Activated CD4-positive, alpha-beta memory T cell treated with anti-CD3 and anti-CD28 coated beads for 36 hours (primary cell): ENCODE data around the gene GPR161. TPM values are rescaled to one million over a fixed set of nuclear protein-coding genes. Genes with fewer than 3 reads are reported as not detected.

Source experiments
- CTCF ChIA-PET: fragments of 350-600 bp; sonication (Branson Sonifier 250); formaldehyde crosslinking; loops from one replicate; lab custom pipeline; 2021; ENCODE audit warnings: antibody characterized with exemption, inconsistent platforms; lab: Charles Lee
- POLR2A ChIA-PET: fragments of 350-600 bp; sonication (Branson Sonifier 250); formaldehyde crosslinking; loops from one replicate; lab custom pipeline; 2021; ENCODE audit warnings: antibody characterized with exemption; lab: Charles Lee
- DNase-seq: peaks from one replicate; pipeline ENCODE4 v3.0.0-alpha.2; 2020
- H3K27ac Mint-ChIP-seq: one replicate; pipeline ENCODE4 v1.8.0; 2021; ENCODE audit warnings: mixed read lengths
- H3K27me3 Mint-ChIP-seq: one replicate; pipeline ENCODE4 v1.8.0; 2021; ENCODE audit warnings: mixed read lengths
- H3K36me3 Mint-ChIP-seq: one replicate; pipeline ENCODE4 v1.8.0; 2021; ENCODE audit warnings: mixed read lengths
- H3K4me1 Mint-ChIP-seq: one replicate; pipeline ENCODE4 v1.8.0; 2021; ENCODE audit warnings: low read depth, mixed read lengths
- H3K4me3 Mint-ChIP-seq: one replicate; pipeline ENCODE4 v1.8.0; 2021; ENCODE audit warnings: mild to moderate bottlenecking, mixed read lengths
- H3K9me3 Mint-ChIP-seq: one replicate; pipeline ENCODE4 v1.8.0; 2021; ENCODE audit warnings: mixed read lengths
- intact Hi-C: fragments of 100-400 bp; cut with micrococcal nuclease; formaldehyde crosslinking; loops from one replicate; pipeline ENCODE4 v1.15.1; 2023
- total RNA-seq, 2 experiments: library from RNA; stranded (reverse); gene quantifications; one replicate each; pipeline ENCODE4 v1.2.3, GENCODE V29; 2021

Gene GPR161
- total RNA-seq, 2 experiments from 2014 or later = 0.88 to 0.97 TPM

GRCh38 chr1:168050880-168051279 lies 85.8 kb downstream of the GPR161 start:
- intact Hi-C loops = no loop called here
- no peak overlapping the region for H3K27ac Mint-ChIP-seq

DNA sequence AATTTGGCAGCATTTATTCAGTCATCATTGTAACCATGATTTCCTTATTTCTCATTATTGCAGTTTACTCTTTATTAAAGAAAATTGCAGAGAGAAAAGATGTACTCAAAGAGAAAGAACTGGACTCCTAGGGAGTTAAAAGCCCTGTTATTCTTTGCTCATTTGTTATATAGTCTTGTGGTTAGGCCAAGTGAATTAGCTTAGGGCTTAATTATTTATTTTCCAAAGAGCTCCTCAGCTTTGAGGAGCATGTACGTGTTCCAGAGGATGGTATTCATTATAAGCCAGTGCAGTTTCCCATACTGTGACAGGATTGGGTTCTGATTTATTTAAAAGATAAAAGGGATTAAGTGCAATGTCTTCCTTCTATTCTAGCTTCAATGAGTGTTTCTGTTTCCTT lies 86.4 kb downstream of the GPR161 start:
- DNase-seq = no peak
- Mint-ChIP-seq H3K4me1 (no peaks in the 10 kb centered on the region), H3K27ac (no peak overlapping the region), H3K9me3 (no peaks in the 10 kb centered on the region), H3K27me3 (no peaks in the 10 kb centered on the region), H3K36me3 (peaks cover 6% of the 10 kb centered on the region), H3K4me3 (no peak overlapping the region)
- POLR2A ChIA-PET = no interaction called here
- CTCF ChIA-PET = interaction anchor here (0.6 to 0.7 kb wide), 2 partner anchors 229 to 298 kb away, joined by 3 to 4 read pairs; no protein-coding TSS in a partner anchor
- intact Hi-C loops = no loop called here

More at GRCh38 chr1:168050880-168051279, 85.8 kb downstream of the GPR161 start:
- Mint-ChIP-seq H3K36me3 (peaks cover 6% of the 10 kb centered on the region), H3K9me3 (peaks cover 2% of the 10 kb centered on the region), H3K4me3 (no peak overlapping the region), H3K4me1 (no peaks in the 10 kb centered on the region), H3K27me3 (no peaks in the 10 kb centered on the region)
- no peak for DNase-seq
- ChIA-PET POLR2A (no interaction called here), CTCF (interaction anchor here (0.6 kb wide), 1 partner anchor 32 kb away, joined by 3 read pairs; no protein-coding TSS in a partner anchor)

GRCh38 chr1:168045311-168045710 lies 91.4 kb downstream of the GPR161 start:
- H3K27me3 Mint-ChIP-seq = no peaks in the 10 kb centered on the region

GRCh38 chr1:168042362-168042761 lies 94.4 kb downstream of the GPR161 start:
- H3K4me1 Mint-ChIP-seq = no peaks in the 10 kb centered on the region
- H3K36me3 Mint-ChIP-seq = peaks cover 15% of the 10 kb centered on the region
- DNase-seq = no peak
- CTCF ChIA-PET = no interaction called here
- H3K27ac Mint-ChIP-seq = no peak overlapping the region
- intact Hi-C loops = no loop called here
- H3K9me3 Mint-ChIP-seq = no peaks in the 10 kb centered on the region
- POLR2A ChIA-PET = no interaction called here
- H3K4me3 Mint-ChIP-seq = no peak overlapping the region
- H3K27me3 Mint-ChIP-seq = no peaks in the 10 kb centered on the region

More at GRCh38 chr1:168045311-168045710, 91.4 kb downstream of the GPR161 start:
- no peaks in the 10 kb centered on the region for H3K9me3 Mint-ChIP-seq
- no peak overlapping the region for H3K4me3 Mint-ChIP-seq
- no peaks in the 10 kb centered on the region for H3K4me1 Mint-ChIP-seq
- no peak for DNase-seq
- intact Hi-C loops = no loop called here
- ChIA-PET POLR2A (no interaction called here), CTCF (interaction anchor here (1.0 to 1.5 kb wide), 2 partner anchors 37 to 40 kb away, joined by 3 to 4 read pairs; no protein-coding TSS in a partner anchor)
- peaks cover 21% of the 10 kb centered on the region for H3K36me3 Mint-ChIP-seq
- no peak overlapping the region for H3K27ac Mint-ChIP-seq

GRCh38 chr1:168035345-168035744 lies 101.4 kb downstream of the GPR161 start:
- Mint-ChIP-seq H3K9me3 (no peaks in the 10 kb centered on the region), H3K36me3 (peaks cover 2% of the 10 kb centered on the region), H3K4me1 (no peaks in the 10 kb centered on the region), H3K4me3 (no peak overlapping the region), H3K27ac (no peak overlapping the region), H3K27me3 (no peaks in the 10 kb centered on the region)
- POLR2A ChIA-PET = no interaction called here
- no peak for DNase-seq
- CTCF ChIA-PET = no interaction called here
- intact Hi-C loops = no loop called here

DNA sequence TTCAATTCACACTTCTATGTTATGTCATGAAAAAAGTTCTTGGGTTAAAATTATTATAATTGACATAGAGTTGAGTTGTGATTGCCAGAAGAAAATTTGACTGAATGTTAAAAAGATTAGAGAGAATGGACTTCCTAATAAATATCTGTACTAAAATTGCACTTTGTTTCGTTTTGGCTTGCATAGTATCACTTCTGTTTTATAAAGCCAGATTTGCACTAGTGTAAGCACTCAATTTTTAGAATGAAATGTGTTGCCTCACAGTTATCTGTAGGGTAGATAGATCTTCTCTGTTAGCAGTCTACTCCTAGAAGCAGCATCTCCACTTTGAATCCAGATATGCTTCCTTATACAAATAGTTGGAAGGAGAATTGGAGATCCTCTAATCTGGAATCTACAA lies 104.7 kb downstream of the GPR161 start:
- intact Hi-C loops = no loop called here

GRCh38 chr1:168031627-168032026 lies 105.1 kb downstream of the GPR161 start:
- H3K36me3 Mint-ChIP-seq = peaks cover 2% of the 10 kb centered on the region
- CTCF ChIA-PET = no interaction called here
- intact Hi-C loops = no loop called here
- H3K9me3 Mint-ChIP-seq = no peaks in the 10 kb centered on the region
- no peak overlapping the region for H3K4me3 Mint-ChIP-seq
- no peak overlapping the region for H3K27ac Mint-ChIP-seq
- POLR2A ChIA-PET = no interaction called here
- H3K4me1 Mint-ChIP-seq = no peaks in the 10 kb centered on the region
- no peak for DNase-seq
- no peaks in the 10 kb centered on the region for H3K27me3 Mint-ChIP-seq

More for the DNA sequence above, 104.7 kb downstream of the GPR161 start:
- Mint-ChIP-seq H3K4me3 (no peak overlapping the region), H3K9me3 (no peaks in the 10 kb centered on the region), H3K36me3 (peaks cover 2% of the 10 kb centered on the region), H3K27ac (no peak overlapping the region), H3K4me1 (no peaks in the 10 kb centered on the region), H3K27me3 (no peaks in the 10 kb centered on the region)
- CTCF ChIA-PET = no interaction called here
- no peak for DNase-seq
- POLR2A ChIA-PET = no interaction called here

DNA sequence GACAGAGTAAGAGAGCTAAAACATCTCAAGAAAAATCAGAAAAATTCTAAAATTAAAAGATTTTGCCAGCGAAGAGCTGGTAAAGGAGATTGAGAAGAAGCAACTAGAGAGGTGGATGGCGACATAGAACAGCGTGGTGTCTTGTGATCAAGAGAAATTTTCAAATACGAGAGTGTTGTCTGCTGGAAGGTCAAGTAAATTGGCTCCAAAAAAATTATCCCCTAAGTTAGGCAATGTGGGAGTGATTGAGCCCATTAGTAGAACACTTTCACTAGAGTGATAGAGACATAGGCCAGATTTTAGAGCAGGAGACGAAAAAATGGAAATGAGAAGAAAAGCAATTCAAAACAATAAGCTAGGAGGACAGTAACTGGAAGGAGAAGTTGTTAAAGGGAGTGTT lies 105.5 kb downstream of the GPR161 start:
- Mint-ChIP-seq H3K9me3 (no peaks in the 10 kb centered on the region), H3K27me3 (no peaks in the 10 kb centered on the region), H3K4me3 (no peak overlapping the region), H3K36me3 (peaks cover 2% of the 10 kb centered on the region), H3K27ac (no peak overlapping the region), H3K4me1 (no peaks in the 10 kb centered on the region)
- DNase-seq = no peak
- ChIA-PET POLR2A (no interaction called here), CTCF (no interaction called here)
- intact Hi-C loops = no loop called here

Other genes starting within 250 kb of the GPR161 start
- under 1 TPM in 1 of 2 experiments, not detected in 1; 0.05 TPM for gene ADCY10, start 222.8 kb downstream of the GPR161 start, total RNA-seq
- gene DCAF6, start 200.2 kb downstream of the GPR161 start, total RNA-seq = 10 to 100 TPM; 21.2 to 25.0 TPM
- gene MPC2, start 199.9 kb downstream of the GPR161 start, total RNA-seq = 10 to 100 TPM; 68.4 to 71.3 TPM
- gene TIPRL, start 42.0 kb upstream of the GPR161 start, total RNA-seq = 10 to 100 TPM; 51.1 to 54.2 TPM
- gene SFT2D2, start 89.1 kb upstream of the GPR161 start, total RNA-seq = 10 to 100 TPM; 52.3 to 52.9 TPM
- gene TBX19, start 143.9 kb upstream of the GPR161 start, total RNA-seq = 1 to 10 TPM; 2.2 to 2.3 TPM